Tibial nerve (tissue), 3 donors: ENCODE results near the gene FGF14.

Experiments
- EP300 ChIP-seq, 2 donors: sonication (generic); formaldehyde crosslinking; IDR thresholded peaks; one replicate each; pipeline ENCODE4 v1.6.1; 2017; ENCODE audit warnings: antibody characterized with exemption in 2 of 2, mild to moderate bottlenecking in 1 of 2
- POLR2A ChIP-seq, 2 donors: fragments of 450-650 bp; IDR thresholded peaks; one replicate each; pipeline ENCODE4 v1.6.1; 2017; ENCODE audit warnings: antibody characterized with exemption in 2 of 2, mild to moderate bottlenecking in 2 of 2, moderate library complexity in 2 of 2

- TF ChIP-seq POLR2A (IDR thresholded peaks at IDR 0.05) (no peak), EP300 (IDR thresholded peaks at IDR 0.05) (no peak)
Observed at GRCh38 chr13:101784313-101784712, 617.5 kb downstream of the FGF14 start.
